ENCODE data around the gene APRT.

GRCh38 chr16:88835383-88835782 is 23.7 kb upstream of the APRT start:
- no peak for TF ChIP-seq WRNIP1 (IDR thresholded peaks at IDR 0.05; ENCODE audit: borderline replicate concordance, low read depth, low read length)
- TF ChIP-seq RAD21 (IDR thresholded peaks at IDR 0.05; ENCODE audit: insufficient read depth, low read depth, low read length) = no peak
- TF ChIP-seq CBX3 (IDR thresholded peaks at IDR 0.05; ENCODE audit: borderline replicate concordance, low read depth) = no peak

All from GM12878 (cell line).